GM18873 (cell line): ENCODE data around the gene CTAG1A.
"Not testable (repeated sequence)": the region's sequence is repeated elsewhere in the genome, so short reads cannot be mapped to it uniquely, and the experiment has no call there.

ENCODE experiments used
- ATAC-seq: cut with Tn5 transposase; IDR thresholded peaks from one replicate; pipeline ENCODE4 v1.9.1; 2021; ENCODE audit warnings: mild to moderate bottlenecking, moderate library complexity, moderate number of reproducible peaks; ENCODE audit not compliant: unreplicated experiment, low FRiP score

The CTAG1A gene

GRCh38 chrX:154570361-154570760 lies 14.6 kb upstream of the CTAG1A start:
- ATAC-seq: not testable (repeated sequence)

- not testable (repeated sequence) for ATAC-seq
Observed at GRCh38 chrX:154573061-154573460, 11.9 kb upstream of the CTAG1A start.

GRCh38 chrX:154575076-154575475 lies 9.9 kb upstream of the CTAG1A start:
- not testable (repeated sequence) for ATAC-seq

- not testable (repeated sequence) for ATAC-seq
Observed at GRCh38 chrX:154582994-154583393, 1.9 kb upstream of the CTAG1A start.

- ATAC-seq: not testable (repeated sequence)
Observed at GRCh38 chrX:154590415-154590814, 5.5 kb downstream of the CTAG1A start.

GRCh38 chrX:154592505-154592904 lies 7.6 kb downstream of the CTAG1A start:
- no peak for ATAC-seq

GRCh38 chrX:154593201-154593600 lies 8.3 kb downstream of the CTAG1A start:
- ATAC-seq: no peak

GRCh38 chrX:154594491-154594890 lies 9.6 kb downstream of the CTAG1A start:
- no peak for ATAC-seq

- ATAC-seq: no peak
Observed at GRCh38 chrX:154595559-154596249, 10.8 kb downstream of the CTAG1A start.

- ATAC-seq: no peak
Observed at GRCh38 chrX:154596290-154596929, 11.5 kb downstream of the CTAG1A start.

- ATAC-seq: no peak
Observed at GRCh38 chrX:154597221-154597620, 12.3 kb downstream of the CTAG1A start.

GRCh38 chrX:154598656-154599055 lies 13.7 kb downstream of the CTAG1A start:
- no peak for ATAC-seq

GRCh38 chrX:154599531-154599930 lies 14.6 kb downstream of the CTAG1A start:
- ATAC-seq: no peak

- ATAC-seq: no peak
Observed at GRCh38 chrX:154600759-154601374, 15.9 kb downstream of the CTAG1A start.

GRCh38 chrX:154602226-154602625 lies 17.3 kb downstream of the CTAG1A start:
- ATAC-seq: no peak

GRCh38 chrX:154602766-154603437 lies 18.0 kb downstream of the CTAG1A start:
- no peak for ATAC-seq

- ATAC-seq: no peak
Observed at GRCh38 chrX:154603438-154604430, 18.8 kb downstream of the CTAG1A start.

- ATAC-seq: no peak
Observed at GRCh38 chrX:154605566-154605965, 20.6 kb downstream of the CTAG1A start.

GRCh38 chrX:154607370-154607769 lies 22.4 kb downstream of the CTAG1A start:
- no peak for ATAC-seq

- not testable (repeated sequence) for ATAC-seq
Observed at GRCh38 chrX:154607976-154608375, 23.0 kb downstream of the CTAG1A start.
